ENCODE results near the gene KIAA1217.

The KIAA1217 gene

GRCh38 chr10:24184455-24184854 is 24.5 kb upstream of the KIAA1217 start:
- TF ChIP-seq CTCF (IDR thresholded peaks at IDR 0.05; ENCODE audit: borderline replicate concordance, extremely low read depth, low read length, poor library complexity, severe bottlenecking) = no peak
- no peak for TF ChIP-seq EZH2 (IDR thresholded peaks at IDR 0.05; ENCODE audit: borderline replicate concordance, low read depth, low read length, severe bottlenecking)
- H3K4me3 ChIP-seq (ENCODE audit: low read depth in 1 of 2, low read length in 2 of 2) = no peak overlapping the region
- H3K9ac ChIP-seq (ENCODE audit: low read depth, low read length) = no peak overlapping the region
- no peak overlapping the region for H3K27ac ChIP-seq (ENCODE audit: low read length)
- no peaks in the 10 kb centered on the region for H3K9me3 ChIP-seq (ENCODE audit: insufficient read depth, low read length, severe bottlenecking)
- no peak overlapping the region for H2AFZ ChIP-seq (ENCODE audit: low read depth, low read length)
- H3K79me2 ChIP-seq (ENCODE audit: insufficient read depth, low read length) = no peaks in the 10 kb centered on the region
- DNase-seq (no peak), ATAC-seq (ENCODE audit: insufficient read depth, low read depth) (no peak)
- H4K20me1 ChIP-seq (ENCODE audit: insufficient read depth, low read length) = no peaks in the 10 kb centered on the region
- H3K4me2 ChIP-seq (ENCODE audit: insufficient read depth, low read length) = no peak overlapping the region
- H3K27me3 ChIP-seq (ENCODE audit: insufficient read depth, low read length, poor library complexity) = no peaks in the 10 kb centered on the region
- H3K36me3 ChIP-seq (ENCODE audit: insufficient read depth, low read length) = no peaks in the 10 kb centered on the region
- no peaks in the 10 kb centered on the region for H3K4me1 ChIP-seq (ENCODE audit: insufficient read depth, low read length)

- ATAC-seq (ENCODE audit: insufficient read depth, low read depth) = no peak
- Histone ChIP-seq H3K36me3 (ENCODE audit: insufficient read depth, low read length) (no peaks in the 10 kb centered on the region), H4K20me1 (ENCODE audit: insufficient read depth, low read length) (no peaks in the 10 kb centered on the region), H3K4me1 (ENCODE audit: insufficient read depth, low read length) (no peaks in the 10 kb centered on the region), H3K4me3 (ENCODE audit: low read depth in 1 of 2, low read length in 2 of 2) (no peak overlapping the region), H3K9ac (ENCODE audit: low read depth, low read length) (no peak overlapping the region), H3K27me3 (ENCODE audit: insufficient read depth, low read length, poor library complexity) (no peaks in the 10 kb centered on the region), H3K4me2 (ENCODE audit: insufficient read depth, low read length) (no peak overlapping the region), H2AFZ (ENCODE audit: low read depth, low read length) (no peak overlapping the region), H3K27ac (ENCODE audit: low read length) (no peak overlapping the region), H3K79me2 (ENCODE audit: insufficient read depth, low read length) (no peaks in the 10 kb centered on the region), H3K9me3 (ENCODE audit: insufficient read depth, low read length, severe bottlenecking) (no peaks in the 10 kb centered on the region)
- no peak for DNase-seq
- TF ChIP-seq CTCF (IDR thresholded peaks at IDR 0.05; ENCODE audit: borderline replicate concordance, extremely low read depth, low read length, poor library complexity, severe bottlenecking) (no peak), EZH2 (IDR thresholded peaks at IDR 0.05; ENCODE audit: borderline replicate concordance, low read depth, low read length, severe bottlenecking) (no peak)
These were observed 15.6 kb upstream of the KIAA1217 start for GRCh38 chr10:24193330-24193729.

GRCh38 chr10:24197263-24197662 is 11.7 kb upstream of the KIAA1217 start:
- no peak overlapping the region for H3K4me3 ChIP-seq (ENCODE audit: low read depth in 1 of 2, low read length in 2 of 2)

More at GRCh38 chr10:24197263-24197662, 11.7 kb upstream of the KIAA1217 start:
- Histone ChIP-seq H3K36me3 (ENCODE audit: insufficient read depth, low read length) (no peaks in the 10 kb centered on the region), H3K4me1 (ENCODE audit: insufficient read depth, low read length) (no peaks in the 10 kb centered on the region), H3K4me2 (ENCODE audit: insufficient read depth, low read length) (no peak overlapping the region), H3K9me3 (ENCODE audit: insufficient read depth, low read length, severe bottlenecking) (no peaks in the 10 kb centered on the region), H3K79me2 (ENCODE audit: insufficient read depth, low read length) (no peaks in the 10 kb centered on the region), H3K27ac (ENCODE audit: low read length) (no peak overlapping the region), H4K20me1 (ENCODE audit: insufficient read depth, low read length) (no peaks in the 10 kb centered on the region), H2AFZ (ENCODE audit: low read depth, low read length) (no peak overlapping the region), H3K27me3 (ENCODE audit: insufficient read depth, low read length, poor library complexity) (no peaks in the 10 kb centered on the region), H3K9ac (ENCODE audit: low read depth, low read length) (no peak overlapping the region)
- ATAC-seq (ENCODE audit: insufficient read depth, low read depth) (no peak), DNase-seq (no peak)
- TF ChIP-seq EZH2 (IDR thresholded peaks at IDR 0.05; ENCODE audit: borderline replicate concordance, low read depth, low read length, severe bottlenecking) (no peak), CTCF (IDR thresholded peaks at IDR 0.05; ENCODE audit: borderline replicate concordance, extremely low read depth, low read length, poor library complexity, severe bottlenecking) (no peak)
